Bone marrow (tissue), 2 donors: Measurements from ENCODE around the gene MRPL2.

Experiments
- DNase-seq, 2 donors: peaks; one replicate each; lab custom pipeline; 2025; lab: John Stamatoyannopoulos, UW

MRPL2 gene

GRCh38 chr6:43059168-43060033, at the start of gene MRPL2, which contains the start of gene KLC4:
Gene MRPL2 (minus strand): TSS chr6:43059434. CDS start chr6:43059381, 53 bp downstream.
Gene KLC4 (plus strand): TSS chr6:43059631. CDS start chr6:43061336, 1,705 bp downstream.
- peak; percentile 94 to 98 for DNase-seq

DNA sequence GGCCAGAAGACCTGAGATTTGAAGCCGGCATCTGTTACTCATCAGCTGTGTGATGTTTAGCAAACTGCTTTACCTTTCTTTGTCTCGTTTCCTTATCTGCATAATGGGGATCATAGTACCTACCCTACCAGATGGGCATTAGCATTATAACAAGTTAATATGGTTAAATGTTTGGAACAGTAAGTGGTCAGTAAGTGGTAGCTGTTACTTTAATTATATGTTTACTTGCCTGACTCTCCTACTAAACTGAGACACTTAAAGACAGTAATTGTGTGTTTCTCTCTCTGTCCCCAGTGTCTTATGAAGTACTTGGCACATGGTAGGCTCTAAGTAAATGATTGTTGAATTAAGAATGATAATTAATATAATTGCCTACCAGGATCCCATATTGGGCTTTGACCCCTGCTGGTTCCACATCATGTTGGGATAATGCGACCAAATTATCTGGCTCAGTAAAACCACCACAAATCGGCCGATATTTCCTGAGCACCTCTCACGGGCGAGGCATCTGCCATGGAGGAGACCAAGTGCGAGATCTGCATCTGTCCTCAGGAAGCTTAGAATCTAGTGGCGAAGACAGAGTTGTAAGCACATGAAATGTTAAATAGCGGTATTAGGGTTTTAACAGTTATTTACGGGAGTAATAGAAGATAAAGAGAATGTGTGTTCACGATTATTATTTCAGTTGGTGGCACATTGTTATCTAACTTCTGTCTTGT, 48.3 kb upstream of the MRPL2 start:
- DNase-seq: no peak

DNA sequence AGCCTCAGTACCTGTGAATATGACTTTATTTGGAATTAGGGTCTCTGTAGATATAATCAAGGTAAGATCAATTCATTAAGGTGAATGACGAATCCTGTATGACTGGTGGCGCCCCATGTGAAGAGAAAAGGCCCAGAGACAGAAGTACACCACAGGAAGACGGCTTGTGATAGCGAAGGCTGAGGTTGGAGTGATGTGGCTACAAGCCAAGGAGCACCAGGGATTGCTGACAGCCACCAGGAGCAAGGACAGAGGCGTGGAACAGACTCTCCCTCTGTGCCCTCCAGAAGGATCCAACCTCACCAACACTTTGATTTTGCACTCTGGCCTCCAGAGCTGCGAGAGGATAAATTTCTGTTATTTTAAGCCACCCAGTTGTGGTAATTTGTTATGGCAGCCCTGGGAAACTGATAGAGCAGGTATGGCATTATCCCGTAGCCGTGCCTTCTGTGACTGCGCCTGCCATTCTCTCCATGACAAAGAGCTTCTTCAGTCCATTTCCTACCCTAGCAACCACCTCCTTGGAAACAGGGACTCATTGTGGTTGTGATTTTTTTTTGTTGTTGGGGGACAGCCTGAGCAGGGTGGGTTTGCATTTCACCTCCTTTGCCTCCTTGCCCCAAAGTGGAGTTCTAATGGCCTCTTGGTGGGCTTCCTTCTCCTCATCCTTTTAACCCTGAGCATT, 46.4 kb upstream of the MRPL2 start:
- no peak for DNase-seq

GRCh38 chr6:43103253-43103876, 44.1 kb upstream of the MRPL2 start:
- DNase-seq: no peak

GRCh38 chr6:43101497-43101896, 42.3 kb upstream of the MRPL2 start:
- DNase-seq: no peak

DNA sequence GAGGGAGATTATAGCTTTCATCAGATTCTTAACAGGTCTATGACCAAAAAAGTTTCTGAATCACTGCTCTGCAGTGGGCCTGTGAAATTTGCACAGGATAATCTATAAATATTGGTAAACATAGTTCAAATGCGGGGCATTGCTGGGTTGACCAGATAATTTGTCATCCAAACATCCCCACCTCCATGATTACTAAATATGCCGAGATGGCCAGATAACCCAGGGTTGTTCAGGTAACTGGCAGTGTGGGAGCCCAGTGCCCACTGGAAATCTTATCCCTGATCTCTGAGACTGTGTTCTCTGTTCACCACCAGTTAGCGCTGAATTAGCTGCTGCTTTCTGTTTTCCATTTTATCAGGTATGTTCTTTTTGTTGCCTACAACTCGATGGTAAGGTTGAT, 38.3 kb upstream of the MRPL2 start:
- DNase-seq: no peak

- no peak for DNase-seq
These were observed 37.9 kb upstream of the MRPL2 start for GRCh38 chr6:43097098-43097489.

- no peak for DNase-seq
These were observed 37.3 kb upstream of the MRPL2 start for GRCh38 chr6:43096451-43097097.

DNA sequence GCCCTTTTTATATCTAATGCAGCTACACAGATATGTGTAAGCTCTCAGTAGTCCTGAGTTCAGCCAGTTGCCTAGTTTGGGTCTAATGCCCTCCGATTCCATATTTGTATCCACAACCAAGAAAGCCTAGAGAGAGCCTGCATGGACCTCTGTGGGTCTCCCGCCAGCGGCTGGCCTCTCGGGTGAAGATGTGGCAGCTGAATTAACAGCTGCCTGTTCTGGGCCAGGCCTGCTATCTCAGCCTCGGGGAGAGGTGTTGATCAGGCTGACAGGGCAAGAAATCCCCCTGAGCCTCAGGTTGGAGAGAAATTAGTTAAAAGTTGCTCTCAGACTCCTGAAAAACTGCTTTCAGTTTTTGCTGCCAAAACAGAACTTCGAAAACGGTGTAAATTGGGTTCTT, 36.7 kb upstream of the MRPL2 start:
- DNase-seq: no peak

GRCh38 chr6:43093436-43094289, 34.4 kb upstream of the MRPL2 start:
- no peak for DNase-seq

DNA sequence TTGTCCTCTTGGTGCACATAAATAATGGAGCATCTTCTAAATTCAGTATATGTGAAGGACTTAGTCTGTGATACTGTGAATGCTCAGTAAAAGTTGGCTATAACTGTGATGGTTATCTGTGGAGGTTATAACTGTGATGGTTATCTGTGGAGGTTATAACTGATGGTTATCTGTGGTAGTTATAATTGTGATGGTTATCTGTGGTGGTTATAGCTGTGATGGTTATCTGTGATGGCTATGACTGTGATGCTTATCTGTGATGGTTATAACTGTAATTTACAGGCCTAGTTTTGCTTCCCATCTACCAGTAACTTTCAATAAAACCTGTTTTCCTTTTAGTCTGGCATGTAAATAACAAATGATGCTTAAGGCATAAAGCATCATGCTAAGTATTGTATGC, 33.4 kb upstream of the MRPL2 start:
- DNase-seq: no peak

DNA sequence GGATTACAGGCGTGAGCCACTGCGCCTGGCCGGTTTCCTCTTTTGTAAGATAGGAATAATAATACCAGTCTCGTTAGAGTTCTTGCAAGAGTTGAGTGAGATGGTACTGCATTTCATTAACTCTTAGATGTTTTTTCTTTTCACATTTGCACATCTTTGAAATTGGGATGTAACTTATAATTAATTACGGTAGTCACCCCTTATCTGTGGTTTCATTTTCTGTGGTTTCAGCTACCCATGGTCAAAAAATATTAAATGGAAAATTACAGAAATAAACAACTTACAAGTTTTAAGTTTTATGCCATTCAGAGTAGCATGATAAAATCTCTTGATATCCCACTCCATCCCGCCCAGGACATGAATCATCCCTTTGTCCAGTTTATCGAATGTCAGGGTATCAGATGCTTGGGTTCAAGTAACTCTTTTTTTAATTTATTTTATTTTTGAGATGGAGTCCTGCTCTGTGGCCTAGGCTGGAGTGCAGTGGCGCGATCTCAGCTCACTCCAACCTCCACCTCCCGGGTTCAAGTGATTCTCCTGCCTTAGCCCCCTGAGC, 32.3 kb upstream of the MRPL2 start:
- DNase-seq: no peak

- DNase-seq: no peak
These were observed 31.8 kb upstream of the MRPL2 start for GRCh38 chr6:43091020-43091419.

- DNase-seq: no peak
These were observed 31.3 kb upstream of the MRPL2 start for GRCh38 chr6:43090559-43090956.

DNA sequence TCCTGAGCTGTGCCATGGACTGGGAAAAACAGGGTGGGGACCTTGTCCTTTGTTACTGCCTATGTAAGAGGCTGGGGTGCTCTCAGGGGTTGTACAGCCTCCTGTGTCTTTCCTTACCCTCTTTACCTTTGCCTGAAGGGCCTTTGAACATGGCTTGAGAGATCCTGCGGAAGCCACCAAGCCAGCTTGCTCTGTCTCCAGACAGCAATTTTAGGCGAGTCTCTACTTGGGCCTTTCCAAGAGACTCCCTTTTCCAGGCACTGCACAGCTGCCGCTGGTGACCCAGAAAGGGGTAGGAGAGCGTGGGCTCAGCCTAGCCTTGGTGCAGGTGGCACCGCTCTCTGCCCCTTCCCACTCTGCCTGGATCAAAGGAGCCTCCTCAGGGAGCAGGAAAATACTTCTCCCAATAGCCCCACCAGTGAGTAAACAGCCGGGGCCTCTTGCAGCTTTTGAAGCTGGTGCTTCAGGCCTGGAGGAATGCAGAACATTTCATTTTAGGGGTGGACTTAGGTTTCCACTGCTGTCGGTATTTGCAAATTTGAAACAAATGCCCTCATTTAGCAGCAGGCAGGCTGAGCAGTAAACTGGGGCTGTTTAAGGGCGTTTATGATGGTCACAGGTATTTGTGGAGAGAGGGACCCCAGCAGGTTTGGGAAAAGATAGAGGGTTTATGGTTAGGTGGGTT, 30.8 kb upstream of the MRPL2 start:
- DNase-seq: no peak

- no peak for DNase-seq
These were observed 30.2 kb upstream of the MRPL2 start for GRCh38 chr6:43089467-43089866.

GRCh38 chr6:43088654-43089056, 29.4 kb upstream of the MRPL2 start:
- DNase-seq: no peak

GRCh38 chr6:43086022-43086658, 26.9 kb upstream of the MRPL2 start:
- DNase-seq: no peak
